A375 (cell line): ENCODE results near the gene HMGCLL1. TPM values are rescaled to one million over a fixed set of nuclear protein-coding genes. Genes with fewer than 3 reads are reported as not detected.

Experiments used
- total RNA-seq: library from RNA; depleted of rRNA; stranded (reverse); fragments of >200 nt; shearing (Covaris generic); gene quantifications from 2 replicates; pipeline ENCODE4 v1.2.3, GENCODE V29; 2014; rRNA removed

HMGCLL1 gene
- total RNA-seq = 0.26 TPM in 1 of 2 replicates, not detected in the other

DNA sequence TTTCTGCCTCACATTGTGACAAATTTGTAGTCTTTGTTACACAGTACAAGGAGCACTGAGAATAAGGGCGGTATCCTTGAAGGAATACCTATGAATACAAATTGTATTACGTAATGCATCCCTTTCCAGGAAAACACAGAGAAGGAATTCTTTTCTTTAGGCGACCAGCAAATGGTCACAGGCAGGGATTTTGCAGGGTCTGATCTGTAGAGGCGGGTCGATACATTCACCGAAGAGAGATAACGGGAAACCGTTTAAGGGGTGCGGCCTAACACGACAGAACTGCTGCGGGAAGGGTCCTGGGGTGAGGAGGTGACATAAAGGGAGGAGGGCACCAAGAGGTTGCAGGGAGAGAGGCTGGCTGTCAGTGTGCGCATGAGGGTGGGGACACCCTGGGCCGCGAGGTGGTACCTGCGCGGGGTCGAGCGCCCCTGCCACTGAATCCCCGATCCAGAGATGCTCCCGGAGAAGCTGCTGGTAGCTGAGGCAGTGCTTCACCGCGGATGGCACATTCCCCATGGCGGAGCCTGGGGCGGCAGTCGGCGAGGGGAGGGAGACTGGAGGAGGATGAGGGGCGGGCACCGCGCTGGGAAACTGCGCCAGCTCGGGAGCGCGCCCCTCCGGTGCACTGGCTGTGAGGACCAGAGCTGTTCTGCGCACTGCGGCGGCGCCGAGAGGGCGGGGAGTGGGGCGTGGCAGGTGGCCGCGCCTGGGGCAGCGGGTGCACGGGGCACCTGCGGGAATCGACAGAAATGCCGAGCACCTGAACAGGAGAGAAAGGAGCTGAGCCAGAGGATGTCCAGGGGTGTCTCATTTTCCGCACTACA, at the start of gene HMGCLL1:
Gene HMGCLL1 (minus strand): TSS at position 656 of the 827 bp plus-strand sequence. CDS start 137 bp downstream, at position 519.

